RWPE2 (cell line): ENCODE measurements around the gene ZNF578.
A peak's percentile ranks its signal among the peaks of the same experiment; 100 is the strongest.

Source experiments
- ATAC-seq: fragments of 200-7000 bp; cut with Tn5 transposase; 3 replicates; pipeline ENCODE4 v1.9.1; 2021; ENCODE audit warnings: low read depth
- DNase-seq: peaks from one replicate; pipeline ENCODE4 v3.0.0-alpha.2; 2020; ENCODE audit warnings: low spot score
- H3K27ac ChIP-seq: fragments of 450-650 bp; 2 replicates; pipeline ENCODE4 v1.5.1; 2017; ENCODE audit warnings: mild to moderate bottlenecking; ENCODE audit not compliant: poor library complexity, severe bottlenecking
- H3K27me3 ChIP-seq: fragments of 250-450 bp; sonication (Bioruptor Pico); 2 replicates; pipeline ENCODE4 v1.5.1; 2021; ENCODE audit warnings: mild to moderate bottlenecking, moderate library complexity; ENCODE audit not compliant: insufficient read depth, poor library complexity, severe bottlenecking
- H3K36me3 ChIP-seq: fragments of 250-450 bp; sonication (Bioruptor Pico); 2 replicates; pipeline ENCODE4 v1.5.1; 2020; ENCODE audit warnings: low read depth, mild to moderate bottlenecking, moderate library complexity
- H3K4me1 ChIP-seq: fragments of 250-450 bp; sonication (Bioruptor Pico); 2 replicates; pipeline ENCODE4 v1.5.1; 2021; ENCODE audit warnings: mild to moderate bottlenecking, moderate library complexity; ENCODE audit not compliant: insufficient read depth, poor library complexity, severe bottlenecking
- H3K4me3 ChIP-seq: fragments of 250-450 bp; sonication (Bioruptor Pico); 2 replicates; pipeline ENCODE4 v1.5.1; 2021; ENCODE audit warnings: mild to moderate bottlenecking, moderate library complexity; ENCODE audit not compliant: severe bottlenecking
- H3K9me3 ChIP-seq: fragments of 250-450 bp; sonication (Bioruptor Pico); 2 replicates; pipeline ENCODE4 v1.5.1; 2021; ENCODE audit warnings: mild to moderate bottlenecking, moderate library complexity; ENCODE audit not compliant: severe bottlenecking
- TF ChIP-seq, protein P1 (sequence below): fragments of 450-650 bp; IDR thresholded peaks from one replicate; pipeline ENCODE4 v1.5.1; 2017; ENCODE audit warnings: mild to moderate bottlenecking, moderate library complexity; ENCODE audit not compliant: poor library complexity, severe bottlenecking

Gene ZNF578

DNA sequence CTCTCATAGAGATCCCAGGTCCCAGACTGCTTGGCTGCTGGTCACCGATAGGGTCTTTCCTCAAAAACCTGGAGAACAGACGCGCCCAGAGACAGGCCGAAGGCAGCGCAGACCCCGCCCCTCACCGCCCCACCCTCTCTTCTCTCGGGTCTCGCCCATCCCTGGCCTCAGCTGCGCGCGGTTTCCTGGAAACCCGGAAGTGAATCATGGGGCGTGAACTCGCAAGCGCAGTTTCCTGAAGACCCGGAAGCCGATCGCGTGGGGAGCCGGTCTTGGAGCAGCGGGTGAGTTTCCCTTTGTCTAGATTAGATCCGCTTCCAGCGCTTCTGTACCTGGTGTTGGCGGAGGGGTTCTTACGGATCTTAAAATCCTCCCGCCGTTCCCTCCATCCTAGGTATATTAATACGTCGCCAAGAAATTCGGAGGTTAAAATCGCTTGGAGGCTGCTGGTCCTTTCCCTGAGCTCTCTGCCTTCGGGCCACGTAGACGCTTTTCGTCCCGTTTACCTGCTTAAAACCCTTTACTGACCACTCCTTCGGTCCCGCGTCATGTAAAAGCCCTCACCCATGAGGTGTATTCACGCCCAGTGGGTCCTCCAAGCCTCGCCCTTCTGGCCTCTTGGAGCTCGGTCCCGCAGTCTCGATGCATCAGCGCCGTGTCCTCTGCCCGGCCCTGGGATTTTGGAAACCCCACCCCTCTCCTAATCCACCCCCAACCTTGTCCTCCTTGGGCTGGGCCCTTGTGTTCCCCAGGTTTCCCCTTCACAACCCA lies at the start of gene ZNF578:
ZNF578 (plus strand) TSS at position 230 of the 771 bp plus-strand sequence. CDS start 48,293 bp downstream, outside the sequence.
- ATAC-seq (peak; percentile 65), DNase-seq (peak; percentile 62)
- Histone ChIP-seq H3K9me3 (peaks cover 10% of the 10 kb centered on the region), H3K27me3 (no peaks in the 10 kb centered on the region), H3K36me3 (no peaks in the 10 kb centered on the region), H3K27ac (no peak within 1 kb of the TSS), H3K4me3 (peak within 1 kb of the TSS; percentile 32), H3K4me1 (no peaks in the 10 kb centered on the region)
- TF ChIP-seq, protein P1, sequence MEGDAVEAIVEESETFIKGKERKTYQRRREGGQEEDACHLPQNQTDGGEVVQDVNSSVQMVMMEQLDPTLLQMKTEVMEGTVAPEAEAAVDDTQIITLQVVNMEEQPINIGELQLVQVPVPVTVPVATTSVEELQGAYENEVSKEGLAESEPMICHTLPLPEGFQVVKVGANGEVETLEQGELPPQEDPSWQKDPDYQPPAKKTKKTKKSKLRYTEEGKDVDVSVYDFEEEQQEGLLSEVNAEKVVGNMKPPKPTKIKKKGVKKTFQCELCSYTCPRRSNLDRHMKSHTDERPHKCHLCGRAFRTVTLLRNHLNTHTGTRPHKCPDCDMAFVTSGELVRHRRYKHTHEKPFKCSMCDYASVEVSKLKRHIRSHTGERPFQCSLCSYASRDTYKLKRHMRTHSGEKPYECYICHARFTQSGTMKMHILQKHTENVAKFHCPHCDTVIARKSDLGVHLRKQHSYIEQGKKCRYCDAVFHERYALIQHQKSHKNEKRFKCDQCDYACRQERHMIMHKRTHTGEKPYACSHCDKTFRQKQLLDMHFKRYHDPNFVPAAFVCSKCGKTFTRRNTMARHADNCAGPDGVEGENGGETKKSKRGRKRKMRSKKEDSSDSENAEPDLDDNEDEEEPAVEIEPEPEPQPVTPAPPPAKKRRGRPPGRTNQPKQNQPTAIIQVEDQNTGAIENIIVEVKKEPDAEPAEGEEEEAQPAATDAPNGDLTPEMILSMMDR: no peak

DNA sequence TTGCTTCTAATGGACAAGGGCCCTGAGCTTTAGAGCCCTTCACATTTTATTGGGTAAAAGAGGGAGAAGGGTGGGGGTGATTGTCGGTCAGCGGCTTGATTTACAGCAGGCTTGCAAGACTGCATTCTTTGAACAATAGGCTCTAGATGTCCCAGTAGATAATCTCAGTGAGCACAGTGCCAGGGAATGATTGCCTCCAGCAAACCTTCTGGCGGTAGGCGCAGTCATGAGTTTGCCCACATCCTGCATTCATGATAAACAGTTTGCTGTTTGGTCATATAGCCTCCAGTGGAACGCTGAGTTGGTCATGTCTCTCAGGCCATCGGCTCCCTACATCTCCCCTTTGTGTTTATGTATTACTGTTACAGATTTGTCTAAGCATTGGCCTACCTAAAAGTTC lies 43.1 kb upstream of the ZNF578 start:
- Histone ChIP-seq H3K4me1 (no peaks in the 10 kb centered on the region), H3K27ac (no peak overlapping the region), H3K27me3 (no peaks in the 10 kb centered on the region), H3K4me3 (no peak overlapping the region), H3K36me3 (peaks cover 3% of the 10 kb centered on the region), H3K9me3 (peaks cover 7% of the 10 kb centered on the region)
- DNase-seq: no peak
- ATAC-seq: no peak
- TF ChIP-seq, protein P1: no peak

DNA sequence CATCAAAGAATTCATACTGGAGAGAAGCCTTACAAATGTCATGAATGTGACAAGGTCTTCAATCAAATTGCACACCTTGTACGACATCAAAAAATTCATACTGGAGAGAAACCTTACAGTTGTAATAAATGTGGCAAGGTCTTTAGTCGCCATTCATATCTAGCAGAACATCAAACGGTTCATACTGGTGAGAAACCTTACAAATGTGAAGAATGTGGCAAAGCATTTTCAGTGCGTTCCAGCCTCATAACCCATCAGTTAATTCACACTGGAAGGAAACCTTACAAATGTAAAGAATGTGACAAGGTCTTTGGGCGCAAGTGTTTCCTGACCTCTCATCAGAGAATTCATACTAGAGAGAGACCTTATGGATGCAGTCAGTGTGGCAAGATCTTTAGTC lies 37.6 kb upstream of the ZNF578 start:
- no peaks in the 10 kb centered on the region for H3K27me3 ChIP-seq
- TF ChIP-seq, protein P1: no peak
- no peak overlapping the region for H3K27ac ChIP-seq
- no peak overlapping the region for H3K4me3 ChIP-seq
- H3K9me3 ChIP-seq: peaks cover 25% of the 10 kb centered on the region
- H3K4me1 ChIP-seq: no peaks in the 10 kb centered on the region
- ATAC-seq: no peak
- DNase-seq: no peak
- no peaks in the 10 kb centered on the region for H3K36me3 ChIP-seq

DNA sequence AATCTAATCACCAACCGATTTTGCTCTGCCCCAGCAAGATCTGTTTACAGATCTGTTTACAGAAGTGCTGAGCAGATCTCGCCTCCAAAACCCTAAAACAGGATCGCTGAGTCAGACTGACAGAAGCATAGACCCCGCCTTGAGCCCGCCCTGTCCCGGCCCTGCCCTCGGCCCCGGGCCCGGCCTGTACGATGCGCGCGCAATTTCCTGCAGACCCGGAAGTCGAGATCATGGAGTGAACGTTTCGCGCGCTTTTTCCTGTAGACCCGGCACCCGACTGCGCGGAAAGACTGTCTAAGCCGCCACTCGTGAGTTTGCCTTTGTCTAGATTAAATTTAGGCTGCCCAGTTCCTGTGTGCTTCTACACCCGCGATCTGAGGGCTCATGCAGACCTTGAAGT lies 24.4 kb upstream of the ZNF578 start, which contains the start of gene ZNF534:
ZNF534 (plus strand) TSS at position 212 of the 400 bp plus-strand sequence. CDS start 2,327 bp downstream, outside the sequence.
- no peak for ATAC-seq
- H3K4me3 ChIP-seq: no peak within 1 kb of the TSS
- H3K9me3 ChIP-seq: no peaks in the 10 kb centered on the region

More for the DNA sequence above, 24.4 kb upstream of the ZNF578 start, which contains the start of gene ZNF534:
- Histone ChIP-seq H3K27me3 (no peaks in the 10 kb centered on the region), H3K4me1 (no peaks in the 10 kb centered on the region), H3K36me3 (no peaks in the 10 kb centered on the region), H3K27ac (no peak within 1 kb of the TSS)
- no peak for DNase-seq
- TF ChIP-seq, protein P1: no peak
